ENCODE data around the gene TRIM69. TPM values are rescaled to one million over a fixed set of nuclear protein-coding genes. Genes with fewer than 3 reads are reported as not detected.
"Not testable (repeated sequence)": the region's sequence is repeated elsewhere in the genome, so short reads cannot be mapped to it uniquely, and the experiment has no call there.

Gene TRIM69
- polyA plus RNA-seq, 1 donor, result 14.1 TPM

GRCh38 chr15:44781128-44781810, 44.9 kb downstream of the TRIM69 start:
- Histone ChIP-seq H3K27ac (ENCODE audit: low read length) (no peak overlapping the region), H3K4me3 (ENCODE audit: low read length) (no peak overlapping the region), H3K4me1 (ENCODE audit: control insufficient read depth, insufficient read depth, low read length) (no peaks in the 10 kb centered on the region), H3K36me3 (ENCODE audit: control insufficient read depth, insufficient read depth, low read length) (no peaks in the 10 kb centered on the region), H3K9me3 (ENCODE audit: control insufficient read depth, low read depth, low read length) (no peaks in the 10 kb centered on the region), H3K27me3 (ENCODE audit: control insufficient read depth, insufficient read depth, low read length) (no peaks in the 10 kb centered on the region)
- DNase-seq, result no peak
- no CpG with 5 or more reads among the region's 7 CpGs for WGBS (ENCODE audit: insufficient coverage, low lambda C conversion rate)

- no peaks in the 10 kb centered on the region for H3K9me3 ChIP-seq (ENCODE audit: control insufficient read depth, low read depth, low read length)
- DNase-seq, result no peak
- no CpG with 5 or more reads among the region's 3 CpGs for WGBS (ENCODE audit: insufficient coverage, low lambda C conversion rate)
- no peak overlapping the region for H3K4me3 ChIP-seq (ENCODE audit: low read length)
- no peaks in the 10 kb centered on the region for H3K27me3 ChIP-seq (ENCODE audit: control insufficient read depth, insufficient read depth, low read length)
- no peaks in the 10 kb centered on the region for H3K4me1 ChIP-seq (ENCODE audit: control insufficient read depth, insufficient read depth, low read length)
- no peak overlapping the region for H3K27ac ChIP-seq (ENCODE audit: low read length)
- H3K36me3 ChIP-seq (ENCODE audit: control insufficient read depth, insufficient read depth, low read length), result no peaks in the 10 kb centered on the region
Measured at GRCh38 chr15:44782516-44782915, 46.2 kb downstream of the TRIM69 start.

DNA sequence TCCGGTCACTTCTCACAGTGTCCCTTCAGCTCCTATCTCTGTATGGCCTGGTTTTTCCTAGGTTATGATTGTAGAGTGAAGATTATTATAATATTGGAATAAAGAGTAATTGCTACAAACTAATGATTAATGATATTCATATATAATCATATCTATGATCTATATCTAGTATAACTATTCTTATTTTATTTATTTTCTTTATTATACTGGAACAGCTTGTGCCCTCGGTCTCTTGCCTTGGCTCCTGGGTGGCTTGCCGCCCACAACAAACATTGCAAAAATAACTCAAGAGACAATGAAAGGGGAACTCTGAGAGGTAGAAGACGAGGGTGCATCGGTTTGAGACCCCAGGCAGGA, 48.6 kb downstream of the TRIM69 start:
- not testable (repeated sequence) for H3K27ac ChIP-seq (ENCODE audit: low read length); H3K4me1 ChIP-seq (ENCODE audit: control insufficient read depth, insufficient read depth, low read length); DNase-seq; H3K27me3 ChIP-seq (ENCODE audit: control insufficient read depth, insufficient read depth, low read length); H3K9me3 ChIP-seq (ENCODE audit: control insufficient read depth, low read depth, low read length); H3K36me3 ChIP-seq (ENCODE audit: control insufficient read depth, insufficient read depth, low read length)
- peak overlapping the region; percentile 63 for H3K4me3 ChIP-seq (ENCODE audit: low read length)
- WGBS (ENCODE audit: insufficient coverage, low lambda C conversion rate), result no CpG with 5 or more reads among the region's 5 CpGs

GRCh38 chr15:44788748-44789147, 52.4 kb downstream of the TRIM69 start:
- 63% methylated on average over 1 of the region's 8 CpGs for WGBS (ENCODE audit: insufficient coverage, low lambda C conversion rate)
- Histone ChIP-seq H3K9me3 (ENCODE audit: control insufficient read depth, low read depth, low read length) (no peaks in the 10 kb centered on the region), H3K4me3 (ENCODE audit: low read length) (no peak overlapping the region), H3K36me3 (ENCODE audit: control insufficient read depth, insufficient read depth, low read length) (no peaks in the 10 kb centered on the region), H3K27me3 (ENCODE audit: control insufficient read depth, insufficient read depth, low read length) (peaks cover 2% of the 10 kb centered on the region), H3K4me1 (ENCODE audit: control insufficient read depth, insufficient read depth, low read length) (no peaks in the 10 kb centered on the region), H3K27ac (ENCODE audit: low read length) (no peak overlapping the region)
- DNase-seq, result no peak

DNA sequence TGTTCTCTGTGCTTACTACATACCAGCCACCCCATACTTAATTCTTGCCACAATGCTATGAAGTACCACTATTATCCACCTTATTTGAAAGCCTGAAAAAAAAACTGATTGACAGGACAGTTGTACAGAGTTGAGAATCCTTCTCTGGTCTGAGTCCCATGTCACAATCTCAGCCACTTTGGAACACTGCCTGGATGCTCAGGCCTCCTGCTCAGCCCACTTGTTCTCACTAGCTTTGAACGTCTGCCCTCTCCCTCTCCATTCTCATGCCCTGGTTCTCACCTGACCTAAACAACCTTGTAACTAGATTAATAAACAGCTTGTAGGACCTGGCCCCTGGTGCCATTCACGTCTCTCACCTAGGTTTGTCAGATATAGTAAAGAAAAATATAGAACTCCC, 53.9 kb downstream of the TRIM69 start:
- no peak overlapping the region for H3K27ac ChIP-seq (ENCODE audit: low read length)
- no peaks in the 10 kb centered on the region for H3K4me1 ChIP-seq (ENCODE audit: control insufficient read depth, insufficient read depth, low read length)
- peaks cover 2% of the 10 kb centered on the region for H3K27me3 ChIP-seq (ENCODE audit: control insufficient read depth, insufficient read depth, low read length)
- H3K36me3 ChIP-seq (ENCODE audit: control insufficient read depth, insufficient read depth, low read length), result no peaks in the 10 kb centered on the region
- no peak for DNase-seq
- H3K9me3 ChIP-seq (ENCODE audit: control insufficient read depth, low read depth, low read length), result no peaks in the 10 kb centered on the region
- WGBS (ENCODE audit: insufficient coverage, low lambda C conversion rate), result 33% methylated on average over 1 of the region's 2 CpGs
- no peak overlapping the region for H3K4me3 ChIP-seq (ENCODE audit: low read length)

DNA sequence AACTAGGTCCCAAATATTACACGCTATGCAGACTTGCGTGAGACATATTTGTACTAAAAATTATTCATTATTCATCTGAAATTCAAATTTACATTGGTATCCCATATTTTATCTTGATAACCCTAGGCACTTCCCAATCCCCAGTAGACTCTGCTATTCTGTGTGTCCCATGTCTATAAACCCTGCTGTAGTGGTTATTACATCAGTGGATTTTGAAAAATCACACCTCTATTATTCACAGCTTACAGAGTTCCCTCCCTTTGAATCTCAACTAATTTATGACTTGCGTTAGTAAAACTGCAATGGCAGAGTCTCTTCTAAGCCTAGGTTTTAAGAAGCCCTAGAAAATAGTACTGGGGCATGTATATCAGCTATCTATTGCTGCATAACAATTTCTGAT, 54.3 kb downstream of the TRIM69 start:
- no peak for DNase-seq
- Histone ChIP-seq H3K4me3 (ENCODE audit: low read length) (no peak overlapping the region), H3K27me3 (ENCODE audit: control insufficient read depth, insufficient read depth, low read length) (peaks cover 2% of the 10 kb centered on the region), H3K36me3 (ENCODE audit: control insufficient read depth, insufficient read depth, low read length) (no peaks in the 10 kb centered on the region), H3K4me1 (ENCODE audit: control insufficient read depth, insufficient read depth, low read length) (no peaks in the 10 kb centered on the region), H3K27ac (ENCODE audit: low read length) (no peak overlapping the region), H3K9me3 (ENCODE audit: control insufficient read depth, low read depth, low read length) (no peaks in the 10 kb centered on the region)
- WGBS (ENCODE audit: insufficient coverage, low lambda C conversion rate), result 100% methylated on average over 1 of the region's 3 CpGs

- no peak for DNase-seq
- H3K27ac ChIP-seq (ENCODE audit: low read length), result no peak overlapping the region
- no peak overlapping the region for H3K4me3 ChIP-seq (ENCODE audit: low read length)
- H3K36me3 ChIP-seq (ENCODE audit: control insufficient read depth, insufficient read depth, low read length), result no peaks in the 10 kb centered on the region
- H3K27me3 ChIP-seq (ENCODE audit: control insufficient read depth, insufficient read depth, low read length), result peaks cover 2% of the 10 kb centered on the region
- 40% methylated on average over 1 of the region's 1 CpG for WGBS (ENCODE audit: insufficient coverage, low lambda C conversion rate)
- no peaks in the 10 kb centered on the region for H3K4me1 ChIP-seq (ENCODE audit: control insufficient read depth, insufficient read depth, low read length)
- no peaks in the 10 kb centered on the region for H3K9me3 ChIP-seq (ENCODE audit: control insufficient read depth, low read depth, low read length)
Measured at GRCh38 chr15:44792715-44793114, 56.4 kb downstream of the TRIM69 start.

GRCh38 chr15:44794072-44794471, 57.7 kb downstream of the TRIM69 start:
- Histone ChIP-seq H3K27me3 (ENCODE audit: control insufficient read depth, insufficient read depth, low read length) (peaks cover 2% of the 10 kb centered on the region), H3K36me3 (ENCODE audit: control insufficient read depth, insufficient read depth, low read length) (no peaks in the 10 kb centered on the region), H3K4me1 (ENCODE audit: control insufficient read depth, insufficient read depth, low read length) (no peaks in the 10 kb centered on the region), H3K27ac (ENCODE audit: low read length) (no peak overlapping the region), H3K9me3 (ENCODE audit: control insufficient read depth, low read depth, low read length) (no peaks in the 10 kb centered on the region), H3K4me3 (ENCODE audit: low read length) (no peak overlapping the region)
- DNase-seq, result no peak
- whole genome bisulfite sequencing (ENCODE audit: insufficient coverage, low lambda C conversion rate), result 13% methylated on average over 1 of the region's 1 CpG

- H3K27me3 ChIP-seq (ENCODE audit: control insufficient read depth, insufficient read depth, low read length), result no peaks in the 10 kb centered on the region
- no peaks in the 10 kb centered on the region for H3K36me3 ChIP-seq (ENCODE audit: control insufficient read depth, insufficient read depth, low read length)
- no peaks in the 10 kb centered on the region for H3K4me1 ChIP-seq (ENCODE audit: control insufficient read depth, insufficient read depth, low read length)
- no peak for DNase-seq
- WGBS (ENCODE audit: insufficient coverage, low lambda C conversion rate), result no CpG with 5 or more reads among the region's 1 CpG
- no peak overlapping the region for H3K27ac ChIP-seq (ENCODE audit: low read length)
- H3K4me3 ChIP-seq (ENCODE audit: low read length), result no peak overlapping the region
- no peaks in the 10 kb centered on the region for H3K9me3 ChIP-seq (ENCODE audit: control insufficient read depth, low read depth, low read length)
Measured at GRCh38 chr15:44796508-44796907, 60.2 kb downstream of the TRIM69 start.

GRCh38 chr15:44798826-44799225, 62.5 kb downstream of the TRIM69 start:
- Histone ChIP-seq H3K4me3 (ENCODE audit: low read length) (no peak overlapping the region), H3K36me3 (ENCODE audit: control insufficient read depth, insufficient read depth, low read length) (no peaks in the 10 kb centered on the region), H3K9me3 (ENCODE audit: control insufficient read depth, low read depth, low read length) (no peaks in the 10 kb centered on the region), H3K27ac (ENCODE audit: low read length) (no peak overlapping the region), H3K27me3 (ENCODE audit: control insufficient read depth, insufficient read depth, low read length) (no peaks in the 10 kb centered on the region), H3K4me1 (ENCODE audit: control insufficient read depth, insufficient read depth, low read length) (no peaks in the 10 kb centered on the region)
- WGBS (ENCODE audit: insufficient coverage, low lambda C conversion rate), result no CpG with 5 or more reads among the region's 3 CpGs
- DNase-seq, result no peak

- no peak overlapping the region for H3K27ac ChIP-seq (ENCODE audit: low read length)
- H3K4me1 ChIP-seq (ENCODE audit: control insufficient read depth, insufficient read depth, low read length), result no peaks in the 10 kb centered on the region
- no peaks in the 10 kb centered on the region for H3K27me3 ChIP-seq (ENCODE audit: control insufficient read depth, insufficient read depth, low read length)
- WGBS (ENCODE audit: insufficient coverage, low lambda C conversion rate), result 97% methylated on average over 3 of the region's 5 CpGs
- no peak for DNase-seq
- H3K9me3 ChIP-seq (ENCODE audit: control insufficient read depth, low read depth, low read length), result no peaks in the 10 kb centered on the region
- H3K4me3 ChIP-seq (ENCODE audit: low read length), result no peak overlapping the region
- H3K36me3 ChIP-seq (ENCODE audit: control insufficient read depth, insufficient read depth, low read length), result no peaks in the 10 kb centered on the region
Measured at GRCh38 chr15:44801364-44801763, 65.0 kb downstream of the TRIM69 start.

Measured in large intestine (tissue), 3 donors.